Stomach smooth muscle (tissue), 2 donors: ENCODE measurements around the gene DEFB128.
"Not testable (repeated sequence)": the region's sequence is repeated elsewhere in the genome, so short reads cannot be mapped to it uniquely, and the experiment has no call there.

Experiments
- H3K27ac ChIP-seq: one replicate; pipeline ENCODE4 v1.7.0; 2013; ENCODE audit warnings: mild to moderate bottlenecking, low read length, inconsistent platforms
- H3K27me3 ChIP-seq, 2 donors: one replicate each; pipeline ENCODE4 v1.7.0; 2013; ENCODE audit warnings: low read length in 2 of 2; ENCODE audit not compliant: insufficient read depth in 2 of 2, control insufficient read depth in 1 of 2
- H3K36me3 ChIP-seq, 2 donors: one replicate each; pipeline ENCODE4 v1.7.0; 2013; ENCODE audit warnings: low read length in 2 of 2; ENCODE audit not compliant: control insufficient read depth in 2 of 2, insufficient read depth in 2 of 2
- H3K4me1 ChIP-seq: one replicate; pipeline ENCODE4 v1.7.0; 2013; ENCODE audit warnings: low read length; ENCODE audit not compliant: control insufficient read depth, insufficient read depth
- H3K4me3 ChIP-seq, 2 donors: one replicate each; pipeline ENCODE4 v1.7.0; 2013; ENCODE audit warnings: low read length in 2 of 2
- H3K9ac ChIP-seq, 2 donors: one replicate each; pipeline ENCODE4 v1.7.0; 2013; ENCODE audit warnings: low read length in 2 of 2, mild to moderate bottlenecking in 1 of 2
- H3K9me3 ChIP-seq, 2 donors: one replicate each; pipeline ENCODE4 v1.7.0; 2013; ENCODE audit warnings: low read length in 2 of 2; ENCODE audit not compliant: control insufficient read depth in 2 of 2
- donor health status: healthy.
- donor health status: Pancreatic carcinoma.

Gene DEFB128

GRCh38 chr20:215796-216195 is 26.3 kb upstream of the DEFB128 start:
- Histone ChIP-seq H3K4me3 (no peak overlapping the region), H3K9ac (no peak overlapping the region), H3K36me3 (no peaks in the 10 kb centered on the region), H3K9me3 (no peaks in the 10 kb centered on the region), H3K27ac (no peak overlapping the region), H3K27me3 (peaks cover 3 to 9% of the 10 kb centered on the region in 2 donors), H3K4me1 (no peaks in the 10 kb centered on the region)

GRCh38 chr20:214383-214782 is 24.9 kb upstream of the DEFB128 start:
- Histone ChIP-seq H3K9me3 (no peaks in the 10 kb centered on the region), H3K4me3 (no peak overlapping the region), H3K9ac (no peak overlapping the region), H3K27ac (no peak overlapping the region), H3K36me3 (no peaks in the 10 kb centered on the region), H3K4me1 (no peaks in the 10 kb centered on the region), H3K27me3 (peaks cover 3 to 6% of the 10 kb centered on the region in 2 donors)

GRCh38 chr20:210809-211502 is 21.4 kb upstream of the DEFB128 start:
- Histone ChIP-seq H3K27me3 (peaks cover 0 to 3% of the 10 kb centered on the region in 2 donors), H3K27ac (no peak overlapping the region), H3K4me3 (no peak overlapping the region), H3K36me3 (no peaks in the 10 kb centered on the region), H3K9ac (no peak overlapping the region), H3K4me1 (no peaks in the 10 kb centered on the region), H3K9me3 (no peaks in the 10 kb centered on the region)

- H3K27me3 ChIP-seq: peaks cover 0 to 3% of the 10 kb centered on the region in 2 donors
- no peak overlapping the region for H3K4me3 ChIP-seq
- H3K27ac ChIP-seq: no peak overlapping the region
- no peaks in the 10 kb centered on the region for H3K4me1 ChIP-seq
- no peaks in the 10 kb centered on the region for H3K36me3 ChIP-seq
- H3K9me3 ChIP-seq: no peaks in the 10 kb centered on the region
- no peak overlapping the region for H3K9ac ChIP-seq
These were observed 19.5 kb upstream of the DEFB128 start for GRCh38 chr20:208942-209566.

GRCh38 chr20:203630-204029 is 14.1 kb upstream of the DEFB128 start:
- not testable (repeated sequence) for H3K36me3 ChIP-seq, H3K4me1 ChIP-seq, H3K9me3 ChIP-seq, H3K27ac ChIP-seq, H3K4me3 ChIP-seq, H3K27me3 ChIP-seq, H3K9ac ChIP-seq

- no peaks in the 10 kb centered on the region for H3K4me1 ChIP-seq
- no peak overlapping the region for H3K27ac ChIP-seq
- no peak overlapping the region for H3K9ac ChIP-seq
- H3K27me3 ChIP-seq: no peaks in the 10 kb centered on the region
- no peak overlapping the region for H3K4me3 ChIP-seq
- peaks cover 3% of the 10 kb centered on the region in 2 donors for H3K9me3 ChIP-seq
- H3K36me3 ChIP-seq: no peaks in the 10 kb centered on the region
These were observed 10.5 kb upstream of the DEFB128 start for GRCh38 chr20:199996-200395.

- H3K4me3 ChIP-seq: no peak overlapping the region
- peaks cover 3% of the 10 kb centered on the region in 2 donors for H3K9me3 ChIP-seq
- no peak overlapping the region for H3K9ac ChIP-seq
- H3K27me3 ChIP-seq: no peaks in the 10 kb centered on the region
- no peaks in the 10 kb centered on the region for H3K36me3 ChIP-seq
- no peaks in the 10 kb centered on the region for H3K4me1 ChIP-seq
- H3K27ac ChIP-seq: no peak overlapping the region
These were observed 8.7 kb upstream of the DEFB128 start for GRCh38 chr20:198225-198624.

GRCh38 chr20:187733-188132 is 1.8 kb downstream of the DEFB128 start:
- Histone ChIP-seq H3K4me3 (no peak overlapping the region), H3K27ac (no peak overlapping the region), H3K27me3 (peaks cover 0 to 3% of the 10 kb centered on the region in 2 donors), H3K9ac (no peak overlapping the region), H3K36me3 (no peaks in the 10 kb centered on the region), H3K9me3 (no peaks in the 10 kb centered on the region), H3K4me1 (no peaks in the 10 kb centered on the region)

GRCh38 chr20:184288-184687 is 5.2 kb downstream of the DEFB128 start:
- no peaks in the 10 kb centered on the region for H3K36me3 ChIP-seq
- no peaks in the 10 kb centered on the region for H3K4me1 ChIP-seq
- H3K9me3 ChIP-seq: no peaks in the 10 kb centered on the region
- H3K4me3 ChIP-seq: no peak overlapping the region
- no peak overlapping the region for H3K9ac ChIP-seq
- peaks cover 0 to 3% of the 10 kb centered on the region in 2 donors for H3K27me3 ChIP-seq
- H3K27ac ChIP-seq: no peak overlapping the region

- Histone ChIP-seq H3K36me3 (no peaks in the 10 kb centered on the region), H3K27ac (no peak overlapping the region), H3K4me3 (no peak overlapping the region), H3K4me1 (no peaks in the 10 kb centered on the region), H3K9me3 (no peaks in the 10 kb centered on the region), H3K9ac (no peak overlapping the region), H3K27me3 (no peaks in the 10 kb centered on the region)
These were observed 20.6 kb downstream of the DEFB128 start for GRCh38 chr20:168876-169275.

GRCh38 chr20:164618-165017 is 24.9 kb downstream of the DEFB128 start:
- no peak overlapping the region for H3K4me3 ChIP-seq
- H3K4me1 ChIP-seq: no peaks in the 10 kb centered on the region
- no peak overlapping the region for H3K27ac ChIP-seq
- no peaks in the 10 kb centered on the region for H3K27me3 ChIP-seq
- no peak overlapping the region for H3K9ac ChIP-seq
- H3K36me3 ChIP-seq: no peaks in the 10 kb centered on the region
- no peaks in the 10 kb centered on the region for H3K9me3 ChIP-seq
